ENCODE results near the gene FOSB. TPM values are rescaled to one million over a fixed set of nuclear protein-coding genes. Genes with fewer than 3 reads are reported as not detected.

FOSB gene
- total RNA-seq, 1 experiment from 2014 or later, result 1.7 TPM

GRCh38 chr19:45457776-45458175 is 10.0 kb upstream of the FOSB start:
- no peaks in the 10 kb centered on the region for H4K20me1 ChIP-seq (ENCODE audit: control insufficient read depth, insufficient read depth, insufficient read length)
- TF ChIP-seq CTCF (conservative IDR thresholded peaks at IDR 0.05), result no peak
- no peak overlapping the region for H2BK20ac ChIP-seq (ENCODE audit: low read depth, low read length, poor library complexity, severe bottlenecking)
- no peaks in the 10 kb centered on the region for H3K79me2 ChIP-seq (ENCODE audit: insufficient read depth, low read length)
- H4K8ac ChIP-seq (replicated peaks; ENCODE audit: insufficient read length, low read depth, low read length), result no peak overlapping the region
- no peaks in the 10 kb centered on the region for H3K36me3 Mint-ChIP-seq (ENCODE audit: insufficient read depth in 1 of 3, low read depth in 3 of 3)
- H3K4me3 Mint-ChIP-seq, result no peak overlapping the region
- H4K5ac ChIP-seq (ENCODE audit: insufficient read length, low read depth, low read length), result no peak overlapping the region
- H2BK5ac ChIP-seq (ENCODE audit: insufficient read length, low read length), result no peak overlapping the region
- H3T11ph ChIP-seq (ENCODE audit: low read length), result no peak overlapping the region
- no peak overlapping the region for H2BK120ac ChIP-seq (ENCODE audit: low read depth, low read length, poor library complexity, severe bottlenecking)
- no peak overlapping the region for H3K18ac ChIP-seq (ENCODE audit: insufficient read length, low read depth, low read length)
- H3K4me2 ChIP-seq (ENCODE audit: insufficient read depth, insufficient read length, low read length), result no peak overlapping the region
- no peaks in the 10 kb centered on the region for H3K27me3 ChIP-seq (ENCODE audit: insufficient read depth, low read length)
- H2BK15ac ChIP-seq (ENCODE audit: low read depth, low read length), result no peak overlapping the region
- no peaks in the 10 kb centered on the region; the same call in none of the 2 replicates for H3K27me3 Mint-ChIP-seq (ENCODE audit: low read depth)
- H3K4me1 ChIP-seq (ENCODE audit: insufficient read depth, low read length), result no peaks in the 10 kb centered on the region
- H3K9ac ChIP-seq (ENCODE audit: extremely low read depth, insufficient read length, low read length), result no peak overlapping the region
- H3K79me1 ChIP-seq (ENCODE audit: insufficient read depth, low read depth, low read length, poor library complexity, severe bottlenecking), result no peaks in the 10 kb centered on the region
- H3K27ac ChIP-seq (ENCODE audit: insufficient read length, low read depth, low read length), result no peak overlapping the region
- H3K23me2 ChIP-seq (ENCODE audit: insufficient read length, low read depth, low read length, poor library complexity, severe bottlenecking), result no peaks in the 10 kb centered on the region
- no peak for DNase-seq
- H2AK5ac ChIP-seq (ENCODE audit: insufficient read length, low read length), result no peak overlapping the region
- H3K4ac ChIP-seq (ENCODE audit: low read depth, low read length), result no peak overlapping the region
- H3K27ac Mint-ChIP-seq, result peak overlapping the region in 2 of 3 experiments; percentile 13 to 18; a peak in 2 of 7 replicates
- H3K4me1 Mint-ChIP-seq, result peaks cover 9 to 17% of the 10 kb centered on the region in 2 experiments
- no peak overlapping the region for H2AFZ ChIP-seq (ENCODE audit: low read length)
- H3K23ac ChIP-seq (ENCODE audit: insufficient read length, low read depth, low read length), result no peak overlapping the region
- no peaks in the 10 kb centered on the region; a peak in 1 of 5 replicates for H3K9me3 Mint-ChIP-seq
- no peak overlapping the region for H3K14ac ChIP-seq (ENCODE audit: insufficient read depth, low read length)
- H3K56ac ChIP-seq (ENCODE audit: insufficient read length, low read depth, low read length), result no peak overlapping the region
- no peaks in the 10 kb centered on the region for H3K9me3 ChIP-seq (ENCODE audit: control insufficient read depth, low read depth, low read length)
- peak overlapping the region; percentile 38 for H2BK12ac ChIP-seq (ENCODE audit: insufficient read length, low read depth, low read length)
- H4K91ac ChIP-seq (ENCODE audit: insufficient read length, low read depth, low read length), result no peak overlapping the region

Measured in H9 (cell line).